Right lung (tissue), 5 donors: ENCODE measurements around the gene POLR2C. TPM values are rescaled to one million over a fixed set of nuclear protein-coding genes. Genes with fewer than 3 reads are reported as not detected.
"Not testable (repeated sequence)": the region's sequence is repeated elsewhere in the genome, so short reads cannot be mapped to it uniquely, and the experiment has no call there.

Source experiments
- DNase-seq, 2 donors: peaks; one replicate each; pipeline ENCODE4 v3.0.0-alpha.2; 2013
- polyA plus RNA-seq, 5 donors: library from polyadenylated mRNA; unstranded; fragments of 120-200 nt; gene quantifications; one replicate each; pipeline versions ENCODE4 v1.2.1 to v1.2.3, GENCODE V29; 2013; ENCODE audit warnings: inconsistent platforms in 1 of 5, low replicate concordance in 1 of 5; ENCODE audit not compliant: insufficient read length in 5 of 5, insufficient read depth in 1 of 5

Gene POLR2C
- polyA plus RNA-seq, 5 donors, result 74.4 to 87.6 (median 77.5) TPM

- DNase-seq, result no peak
Measured at GRCh38 chr16:57478396-57479204, 16.1 kb downstream of the POLR2C start.

DNA sequence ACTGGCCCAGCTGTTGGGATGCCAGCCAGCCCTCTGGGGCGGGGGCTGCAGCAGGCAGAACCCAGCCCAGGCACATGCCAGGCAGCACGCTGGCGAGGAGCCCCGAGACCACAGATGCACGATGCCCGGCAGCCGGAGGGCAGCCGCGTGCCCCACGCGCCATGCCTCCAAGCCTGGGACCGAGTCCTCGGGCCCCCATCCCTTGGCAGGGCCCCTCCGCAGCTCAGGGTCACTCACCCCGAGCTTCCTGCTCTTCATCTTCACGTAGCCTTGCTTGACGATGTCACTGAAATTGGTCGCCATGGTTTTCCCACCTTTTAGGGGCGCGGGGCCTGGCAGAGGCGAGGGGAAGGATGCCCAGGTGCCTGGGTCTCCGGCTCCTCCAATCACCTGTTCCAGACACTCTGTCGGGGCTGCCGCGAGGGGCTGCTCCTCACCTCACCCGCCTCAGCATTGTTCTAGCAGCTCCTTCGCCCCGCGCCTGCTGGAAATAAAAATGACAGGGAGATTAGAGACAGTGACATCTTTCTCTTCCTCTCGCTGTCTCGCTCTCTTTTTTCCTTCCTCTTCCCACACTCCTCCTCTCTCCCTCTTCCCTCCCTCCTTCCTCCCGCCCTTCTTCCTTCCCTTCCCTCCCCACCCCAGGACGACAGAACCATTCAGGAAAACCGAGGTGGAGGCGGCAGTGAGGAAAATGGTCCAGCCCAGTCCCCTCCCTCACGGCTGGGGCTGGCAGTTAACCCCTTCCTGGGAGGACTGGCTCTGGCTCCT lies 16.9 kb downstream of the POLR2C start:
- DNase-seq, result no peak

GRCh38 chr16:57479976-57480753 lies 17.7 kb downstream of the POLR2C start:
- DNase-seq, result no peak

- DNase-seq, result no peak
Measured at GRCh38 chr16:57480754-57481230, 18.3 kb downstream of the POLR2C start.

- no peak for DNase-seq
Measured at GRCh38 chr16:57481421-57481820, 18.9 kb downstream of the POLR2C start.

DNA sequence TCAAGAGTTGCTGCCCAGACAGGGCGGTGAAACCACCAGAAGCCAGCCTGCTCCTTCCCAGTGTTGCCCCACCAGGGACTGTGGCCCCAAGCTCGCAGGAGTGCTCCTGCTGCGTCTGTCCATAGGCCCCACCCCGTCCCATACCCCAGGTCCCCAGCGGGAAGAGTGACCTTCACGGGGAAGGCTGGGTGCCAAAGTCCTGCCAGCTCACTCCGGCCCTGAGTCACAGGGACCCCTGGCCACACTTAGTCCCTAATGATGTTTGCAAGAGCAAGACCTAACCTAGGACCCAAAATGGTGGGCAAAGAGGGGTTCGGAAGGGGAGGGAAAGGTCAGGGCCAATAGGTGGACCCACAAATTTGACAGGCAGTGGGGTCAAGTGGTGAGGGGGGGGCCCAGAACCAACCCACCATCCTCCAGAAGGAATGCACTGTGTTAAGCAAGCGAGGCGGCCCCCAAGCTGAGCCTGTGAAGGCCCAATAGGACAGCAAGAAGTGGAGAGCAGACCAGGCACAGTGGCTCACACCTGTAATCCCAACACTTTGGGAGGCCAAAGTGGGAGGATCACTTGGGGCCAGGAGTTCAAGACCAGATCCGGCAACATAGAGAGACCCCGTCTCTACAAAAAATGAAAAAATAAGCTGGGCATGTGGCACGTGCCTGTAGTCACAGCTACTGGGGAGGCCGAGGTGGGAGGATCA lies 20.5 kb downstream of the POLR2C start:
- DNase-seq, result no peak

DNA sequence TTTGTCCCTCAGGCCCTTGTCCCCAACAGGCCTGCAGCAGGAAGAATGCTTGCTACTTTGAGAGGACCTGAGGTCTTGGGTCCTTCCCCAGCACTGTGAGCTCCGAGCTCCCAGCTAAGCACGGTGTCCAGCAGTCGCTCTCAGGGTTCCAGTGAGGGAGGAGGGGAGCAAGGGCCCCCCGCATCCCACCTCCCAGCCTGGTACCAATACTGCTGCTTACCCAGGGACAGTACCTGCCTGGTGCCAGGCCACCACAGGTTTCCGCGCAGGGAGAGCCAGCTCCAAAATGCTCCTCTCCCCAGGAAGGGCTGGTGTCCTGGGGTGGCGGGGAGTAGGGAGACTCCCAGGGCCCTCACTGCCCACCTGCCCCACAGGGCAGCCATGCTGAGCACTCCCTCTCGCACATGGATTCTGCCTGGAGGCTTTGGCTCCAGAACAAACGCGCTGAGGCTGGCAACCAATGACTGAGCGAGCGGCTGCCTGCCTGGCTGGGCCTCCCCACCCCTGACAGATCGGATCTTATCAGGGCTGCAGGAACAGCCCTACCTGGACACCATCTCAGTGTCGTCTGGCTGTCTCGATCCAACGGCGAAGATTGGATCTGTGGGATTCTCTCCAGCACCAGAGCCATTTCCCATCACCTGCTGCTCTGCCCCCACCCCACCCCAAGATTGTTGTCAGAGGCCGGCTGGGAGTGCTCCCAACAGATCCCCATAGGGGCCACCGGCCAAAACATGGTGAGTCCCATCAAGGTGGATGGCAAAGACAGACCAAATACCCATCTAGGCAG lies 21.4 kb downstream of the POLR2C start:
- DNase-seq, result no peak

- no peak for DNase-seq
Measured at GRCh38 chr16:57484515-57485005, 22.1 kb downstream of the POLR2C start.

GRCh38 chr16:57485091-57485915 lies 22.8 kb downstream of the POLR2C start:
- no peak for DNase-seq

DNA sequence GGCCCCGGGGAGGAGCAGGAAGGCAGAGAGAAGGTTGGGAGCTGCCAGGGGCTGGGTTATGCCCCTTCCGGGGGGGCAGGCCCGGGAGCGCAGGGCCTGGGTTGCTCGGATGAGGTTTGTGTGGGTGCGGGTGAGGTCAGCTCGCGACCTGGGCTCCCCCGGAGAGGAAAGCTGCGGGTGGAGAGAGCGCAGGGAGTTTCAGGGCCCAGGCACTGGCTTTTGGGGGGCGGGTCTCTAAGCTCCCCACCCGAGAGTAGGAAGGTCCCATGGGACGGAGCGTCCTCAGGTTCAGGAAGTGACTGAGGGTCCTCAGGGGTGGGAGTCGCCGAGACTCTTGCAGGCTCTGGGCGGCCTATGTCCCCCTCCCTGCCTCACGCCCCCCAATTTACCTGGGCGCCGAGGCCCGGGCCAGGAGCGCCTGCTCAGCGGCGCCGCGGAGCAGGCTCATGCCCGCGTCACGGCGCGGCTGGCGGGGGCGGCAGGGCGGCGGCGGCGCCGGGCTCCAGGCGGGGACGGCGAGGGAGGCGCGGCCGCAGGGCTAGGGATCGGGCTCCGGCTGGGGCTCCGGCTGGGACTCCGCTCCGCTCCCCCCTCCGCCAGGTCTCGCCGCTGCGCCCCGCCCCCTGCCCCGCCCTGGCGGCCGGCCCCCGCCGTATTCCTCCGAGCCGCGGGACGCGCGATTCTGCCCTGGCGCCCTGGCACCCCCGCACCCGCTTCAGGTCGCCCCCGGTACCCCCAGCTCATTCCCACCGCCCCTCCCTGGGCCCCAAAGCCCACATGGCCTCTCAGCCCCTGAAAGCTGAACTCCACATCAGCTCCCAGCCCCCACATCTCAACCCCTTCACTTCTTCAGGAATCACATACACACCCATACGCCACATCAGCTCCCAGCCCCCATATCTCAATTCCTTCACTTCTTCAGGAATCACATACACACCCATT lies 23.7 kb downstream of the POLR2C start, which contains the start of gene DOK4:
Gene DOK4, minus strand, starts transcription at position 578 of the 942 bp plus-strand sequence. CDS start 6,986 bp downstream, outside the sequence.
- DNase-seq, result peak; percentile 45 to 63

DNA sequence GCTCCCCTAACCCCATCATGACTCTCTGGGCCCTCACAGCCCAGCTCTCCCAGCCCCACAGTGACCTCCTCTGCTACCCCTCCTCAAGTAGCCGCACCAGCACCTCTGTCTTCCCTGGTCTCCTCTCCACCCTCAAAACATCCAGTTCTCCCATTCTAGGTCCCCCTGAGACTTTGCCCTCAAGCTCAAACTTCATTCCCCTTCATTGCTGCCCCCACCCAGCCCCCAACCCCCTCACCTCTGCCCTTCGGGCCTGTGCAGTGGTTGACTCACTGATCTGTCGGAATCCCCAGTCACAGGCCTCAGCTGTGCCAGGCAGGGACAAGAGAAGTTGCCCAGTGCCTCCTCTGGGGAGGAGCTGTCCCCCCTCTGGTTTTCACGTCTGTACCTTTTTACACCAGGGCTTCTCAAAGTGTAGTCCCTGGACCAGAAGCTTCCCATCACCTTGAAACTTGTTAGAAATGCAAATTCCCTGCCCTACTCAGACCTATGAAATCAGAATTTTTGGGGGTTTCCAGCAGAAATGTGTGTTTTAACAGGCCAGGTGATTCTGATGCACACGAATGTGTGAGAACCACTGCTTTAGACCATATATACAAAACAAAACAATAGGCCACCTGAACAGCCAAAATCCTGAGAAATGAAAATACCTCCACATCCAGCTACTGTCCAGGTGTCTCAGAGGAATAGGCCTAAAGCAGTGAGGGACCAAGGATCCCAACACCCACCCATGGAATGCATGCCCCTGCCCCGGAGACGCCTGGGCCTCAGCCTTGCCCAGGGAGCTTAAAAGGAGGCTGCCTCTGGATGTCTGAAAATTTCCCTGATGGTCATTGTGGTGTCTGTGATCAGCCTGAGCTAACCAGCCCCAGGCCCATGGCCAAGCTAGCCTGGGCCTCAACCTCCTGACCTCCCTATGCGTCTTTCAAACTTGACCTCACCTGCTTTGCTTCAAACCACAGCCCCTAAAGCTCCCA lies 24.7 kb downstream of the POLR2C start:
- no peak for DNase-seq

DNA sequence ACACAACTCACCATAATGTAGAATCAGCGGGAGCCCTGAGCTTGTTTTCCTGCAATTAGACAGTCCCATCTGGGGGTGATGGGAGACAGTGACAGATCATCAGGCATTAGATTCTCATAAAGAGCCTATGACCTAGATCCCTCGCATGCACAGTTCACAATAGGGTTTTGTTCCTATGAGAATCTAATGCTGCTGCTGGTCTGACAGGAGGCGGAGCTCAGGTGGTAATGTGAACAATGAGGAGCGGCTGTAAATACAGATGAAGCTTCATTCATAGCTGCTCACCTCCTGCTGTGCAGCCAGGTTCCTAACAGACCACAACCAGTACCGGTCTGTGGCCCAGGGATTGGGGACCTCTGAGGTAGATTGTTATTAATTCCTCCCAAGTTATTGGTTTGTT lies 26.8 kb downstream of the POLR2C start:
- no peak for DNase-seq

- no peak for DNase-seq
Measured at GRCh38 chr16:57493767-57494166, 31.3 kb downstream of the POLR2C start.

- no peak for DNase-seq
Measured at GRCh38 chr16:57497121-57497520, 34.6 kb downstream of the POLR2C start.

DNA sequence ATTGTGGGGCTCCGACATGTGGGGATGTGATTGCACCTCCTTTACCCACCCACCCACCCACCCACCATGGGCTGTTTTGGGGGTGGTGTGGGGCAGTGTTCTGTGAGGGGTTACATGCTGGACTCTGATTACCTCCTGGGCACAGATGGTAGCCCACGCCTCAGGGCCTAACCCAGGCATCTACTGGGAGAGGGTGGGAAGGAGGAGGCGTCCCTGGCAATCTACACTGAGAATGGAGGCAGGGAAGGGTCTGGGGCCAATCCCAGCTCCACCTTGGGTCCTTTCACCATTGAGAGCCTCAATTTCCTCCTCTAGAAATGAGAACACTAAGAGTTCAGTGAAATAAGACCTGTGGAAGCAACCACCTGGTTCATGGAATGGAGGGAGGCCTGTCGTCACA lies 35.6 kb downstream of the POLR2C start:
- no peak for DNase-seq

DNA sequence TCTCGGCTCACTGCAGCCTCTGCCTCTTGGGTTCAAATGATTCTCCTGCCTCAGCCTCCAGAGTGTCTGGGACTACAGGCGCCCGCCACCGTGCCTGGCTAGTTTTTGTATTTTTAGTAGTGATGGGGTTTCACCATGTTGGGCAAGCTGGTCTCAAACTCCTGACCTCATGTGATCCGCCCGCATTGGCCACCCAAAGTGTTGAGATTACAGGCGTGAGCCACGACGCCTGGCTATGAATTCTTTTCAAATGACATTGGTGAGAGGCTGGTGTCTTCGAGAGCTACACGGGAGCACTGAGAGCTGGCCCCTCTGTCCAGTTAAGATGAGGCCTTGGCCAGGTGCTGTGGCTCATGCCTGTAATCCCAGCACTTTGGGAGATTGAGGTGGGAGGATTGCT lies 37.5 kb downstream of the POLR2C start:
- not testable (repeated sequence) for DNase-seq

GRCh38 chr16:57500578-57501111 lies 38.2 kb downstream of the POLR2C start:
- no peak for DNase-seq
